Osteocyte (in vitro differentiated cells): ENCODE measurements around the gene TP63. TPM values are rescaled to one million over a fixed set of nuclear protein-coding genes. Genes with fewer than 3 reads are reported as not detected.

Experiments
- DNase-seq: peaks from one replicate; pipeline ENCODE4 v3.0.0; 2021; ENCODE audit warnings: mixed read lengths; ENCODE audit not compliant: unreplicated experiment; ENCODE audit errors: extremely low spot score
- H3K27ac Mint-ChIP-seq: one replicate; pipeline ENCODE4 v1.8.0; 2021; ENCODE audit warnings: mild to moderate bottlenecking, mixed read lengths; ENCODE audit not compliant: unreplicated experiment
- H3K27me3 Mint-ChIP-seq: one replicate; pipeline ENCODE4 v1.8.0; 2021; ENCODE audit warnings: mixed read lengths; ENCODE audit not compliant: unreplicated experiment
- H3K36me3 Mint-ChIP-seq: one replicate; pipeline ENCODE4 v1.8.0; 2021; ENCODE audit warnings: mixed read lengths; ENCODE audit not compliant: unreplicated experiment
- H3K4me1 Mint-ChIP-seq: one replicate; pipeline ENCODE4 v1.8.0; 2021; ENCODE audit warnings: mixed read lengths; ENCODE audit not compliant: unreplicated experiment
- H3K4me3 Mint-ChIP-seq: one replicate; pipeline ENCODE4 v1.8.0; 2021; ENCODE audit warnings: mild to moderate bottlenecking, moderate library complexity, mixed read lengths; ENCODE audit not compliant: unreplicated experiment
- H3K9me3 Mint-ChIP-seq: one replicate; pipeline ENCODE4 v1.8.0; 2021; ENCODE audit warnings: mixed read lengths; ENCODE audit not compliant: unreplicated experiment
- total RNA-seq: library from RNA; stranded (reverse); gene quantifications from 2 replicates; pipeline ENCODE4 v1.2.1, GENCODE V29; 2021
- TF ChIP-seq, protein P1 (sequence below): fragments of 200-600 bp; sonication (generic); IDR thresholded peaks from 2 replicates; pipeline ENCODE4 v1.5.0; 2021; ENCODE audit warnings: antibody characterized with exemption, mild to moderate bottlenecking, moderate library complexity

The TP63 gene
- total RNA-seq, 1 donor from 2014 or later = 0.16 TPM

- Mint-ChIP-seq H3K9me3 (peaks cover 6% of the 10 kb centered on the region), H3K4me3 (no peak overlapping the region), H3K27me3 (no peaks in the 10 kb centered on the region), H3K4me1 (peaks cover 1% of the 10 kb centered on the region), H3K36me3 (no peaks in the 10 kb centered on the region), H3K27ac (no peak overlapping the region)
- TF ChIP-seq, protein P1, sequence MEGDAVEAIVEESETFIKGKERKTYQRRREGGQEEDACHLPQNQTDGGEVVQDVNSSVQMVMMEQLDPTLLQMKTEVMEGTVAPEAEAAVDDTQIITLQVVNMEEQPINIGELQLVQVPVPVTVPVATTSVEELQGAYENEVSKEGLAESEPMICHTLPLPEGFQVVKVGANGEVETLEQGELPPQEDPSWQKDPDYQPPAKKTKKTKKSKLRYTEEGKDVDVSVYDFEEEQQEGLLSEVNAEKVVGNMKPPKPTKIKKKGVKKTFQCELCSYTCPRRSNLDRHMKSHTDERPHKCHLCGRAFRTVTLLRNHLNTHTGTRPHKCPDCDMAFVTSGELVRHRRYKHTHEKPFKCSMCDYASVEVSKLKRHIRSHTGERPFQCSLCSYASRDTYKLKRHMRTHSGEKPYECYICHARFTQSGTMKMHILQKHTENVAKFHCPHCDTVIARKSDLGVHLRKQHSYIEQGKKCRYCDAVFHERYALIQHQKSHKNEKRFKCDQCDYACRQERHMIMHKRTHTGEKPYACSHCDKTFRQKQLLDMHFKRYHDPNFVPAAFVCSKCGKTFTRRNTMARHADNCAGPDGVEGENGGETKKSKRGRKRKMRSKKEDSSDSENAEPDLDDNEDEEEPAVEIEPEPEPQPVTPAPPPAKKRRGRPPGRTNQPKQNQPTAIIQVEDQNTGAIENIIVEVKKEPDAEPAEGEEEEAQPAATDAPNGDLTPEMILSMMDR = no peak
- DNase-seq = no peak
These were observed 290.6 kb downstream of the TP63 start for GRCh38 chr3:189921770-189922169.

DNA sequence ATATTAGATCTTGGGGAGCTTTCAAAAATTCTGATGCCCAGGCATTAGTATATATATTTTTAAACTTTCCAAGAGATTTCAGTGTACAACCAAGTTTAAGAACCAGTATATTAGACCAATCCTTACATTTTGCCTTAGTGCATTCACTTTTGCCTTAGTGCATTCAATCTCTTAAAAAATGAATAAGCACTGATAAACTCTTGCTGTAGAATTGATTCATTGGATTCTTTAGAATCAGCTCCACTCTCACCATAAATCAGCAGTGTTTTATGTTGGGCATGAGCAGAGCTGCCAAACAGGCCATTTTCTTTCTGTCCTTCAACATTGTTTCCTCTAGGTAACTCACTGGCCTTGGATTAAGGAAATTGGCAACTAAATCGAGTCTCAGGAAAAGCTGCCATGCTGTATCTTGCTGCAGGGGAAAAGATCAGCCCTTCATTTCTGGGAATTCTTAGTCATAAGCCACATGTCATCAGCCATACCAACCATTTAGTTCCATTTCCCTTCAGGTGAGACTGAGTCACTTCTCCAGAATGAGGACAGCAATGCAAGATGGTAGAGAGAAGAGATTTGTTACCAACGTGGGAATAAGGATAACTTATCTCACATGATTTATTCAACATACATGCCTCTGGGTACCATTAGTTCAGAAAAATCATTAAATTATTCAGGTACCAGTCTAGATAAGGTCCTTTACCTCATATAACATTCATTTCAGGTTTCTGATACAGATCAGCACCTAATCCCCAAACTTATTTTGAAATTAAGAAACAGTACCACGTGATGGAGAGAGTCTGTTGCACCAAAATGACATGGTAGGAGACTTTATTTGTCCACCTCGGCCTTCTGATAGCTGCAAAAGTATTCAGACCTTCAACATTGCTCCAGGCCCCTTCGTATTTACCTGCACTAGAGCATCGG, 297.0 kb downstream of the TP63 start:
- no peaks in the 10 kb centered on the region for H3K27me3 Mint-ChIP-seq
- peaks cover under 1% of the 10 kb centered on the region for H3K9me3 Mint-ChIP-seq
- no peaks in the 10 kb centered on the region for H3K4me1 Mint-ChIP-seq
- no peak overlapping the region for H3K4me3 Mint-ChIP-seq
- no peak for DNase-seq
- TF ChIP-seq, protein P1 = no peak
- H3K27ac Mint-ChIP-seq = no peak overlapping the region
- H3K36me3 Mint-ChIP-seq = no peaks in the 10 kb centered on the region

GRCh38 chr3:189936201-189936945, 305.2 kb downstream of the TP63 start:
- no peak for DNase-seq
- Mint-ChIP-seq H3K36me3 (no peaks in the 10 kb centered on the region), H3K27me3 (no peaks in the 10 kb centered on the region), H3K9me3 (no peaks in the 10 kb centered on the region), H3K27ac (peak overlapping the region; percentile 89), H3K4me3 (no peak overlapping the region), H3K4me1 (peaks cover 31% of the 10 kb centered on the region)
- TF ChIP-seq, protein P1 = no peak

- Mint-ChIP-seq H3K27ac (peak overlapping the region; percentile 89), H3K9me3 (no peaks in the 10 kb centered on the region), H3K27me3 (no peaks in the 10 kb centered on the region), H3K4me3 (no peak overlapping the region), H3K4me1 (peaks cover 38% of the 10 kb centered on the region), H3K36me3 (no peaks in the 10 kb centered on the region)
- no peak for DNase-seq
- TF ChIP-seq, protein P1 = no peak
These were observed 306.3 kb downstream of the TP63 start for GRCh38 chr3:189937302-189938127.
